NCI-H1694 (cell line): ENCODE measurements around the gene DDRGK1.

Experiments
- DNase-seq: peaks from one replicate; lab custom pipeline; 2025; lab: John Stamatoyannopoulos, UW

Gene DDRGK1

GRCh38 chr20:3235666-3236324, 31.3 kb upstream of the DDRGK1 start:
- DNase-seq = no peak

- no peak for DNase-seq
Observed at GRCh38 chr20:3233991-3234498, 29.6 kb upstream of the DDRGK1 start.

- no peak for DNase-seq
Observed at GRCh38 chr20:3233131-3233990, 28.9 kb upstream of the DDRGK1 start.

GRCh38 chr20:3231889-3232588, 27.6 kb upstream of the DDRGK1 start:
- DNase-seq = no peak

GRCh38 chr20:3231116-3231515, 26.6 kb upstream of the DDRGK1 start:
- DNase-seq = no peak

GRCh38 chr20:3229798-3230197, 25.3 kb upstream of the DDRGK1 start:
- DNase-seq = no peak

- DNase-seq = no peak
Observed at GRCh38 chr20:3229158-3229557, 24.7 kb upstream of the DDRGK1 start.

GRCh38 chr20:3228750-3229032, 24.2 kb upstream of the DDRGK1 start:
- no peak for DNase-seq

- DNase-seq = no peak
Observed at GRCh38 chr20:3227936-3228749, 23.7 kb upstream of the DDRGK1 start.

GRCh38 chr20:3227506-3227905, 23.0 kb upstream of the DDRGK1 start:
- no peak for DNase-seq

GRCh38 chr20:3226864-3227263, 22.4 kb upstream of the DDRGK1 start:
- DNase-seq = no peak

GRCh38 chr20:3226093-3226492, 21.6 kb upstream of the DDRGK1 start:
- no peak for DNase-seq

- DNase-seq = no peak
Observed at GRCh38 chr20:3224681-3225421, 20.4 kb upstream of the DDRGK1 start.

- DNase-seq = no peak
Observed at GRCh38 chr20:3223994-3224680, 19.7 kb upstream of the DDRGK1 start.

GRCh38 chr20:3223651-3223993, 19.1 kb upstream of the DDRGK1 start:
- no peak for DNase-seq

GRCh38 chr20:3222635-3223600, 18.4 kb upstream of the DDRGK1 start:
- DNase-seq = peak; percentile 65

GRCh38 chr20:3221398-3222226, 17.1 kb upstream of the DDRGK1 start:
- no peak for DNase-seq

- peak; percentile 24 for DNase-seq
Observed at GRCh38 chr20:3218307-3218988, 14.0 kb upstream of the DDRGK1 start.
